Femur (tissue), 1 donor: ENCODE results near the gene EPS8L1.

ENCODE experiments used
- DNase-seq: peaks from one replicate; pipeline ENCODE4 v3.0.0-alpha.2; 2017

EPS8L1 gene

GRCh38 chr19:55081770-55082019 lies 6.0 kb downstream of the EPS8L1 start:
- no peak for DNase-seq

- DNase-seq: peak; percentile 65
Observed at GRCh38 chr19:55082020-55082851, 6.6 kb downstream of the EPS8L1 start.

- no peak for DNase-seq
Observed at GRCh38 chr19:55083004-55083850, 7.6 kb downstream of the EPS8L1 start.

- DNase-seq: no peak
Observed at GRCh38 chr19:55084416-55084815, 8.7 kb downstream of the EPS8L1 start.

GRCh38 chr19:55085923-55086715 lies 10.4 kb downstream of the EPS8L1 start:
- DNase-seq: no peak

GRCh38 chr19:55086730-55087541 lies 11.3 kb downstream of the EPS8L1 start:
- DNase-seq: peak; percentile 91

- no peak for DNase-seq
Observed at GRCh38 chr19:55087542-55087901, 11.9 kb downstream of the EPS8L1 start.

GRCh38 chr19:55088021-55088451 lies 12.4 kb downstream of the EPS8L1 start:
- no peak for DNase-seq

GRCh38 chr19:55088543-55089341 lies 13.1 kb downstream of the EPS8L1 start:
- peak; percentile 84 for DNase-seq

- DNase-seq: no peak
Observed at GRCh38 chr19:55089342-55089944, 13.8 kb downstream of the EPS8L1 start.

GRCh38 chr19:55090564-55090963 lies 14.9 kb downstream of the EPS8L1 start:
- no peak for DNase-seq

GRCh38 chr19:55091126-55091910 lies 15.6 kb downstream of the EPS8L1 start:
- DNase-seq: no peak

GRCh38 chr19:55091955-55092354 lies 16.3 kb downstream of the EPS8L1 start:
- no peak for DNase-seq

GRCh38 chr19:55092423-55093318 lies 17.0 kb downstream of the EPS8L1 start:
- DNase-seq: no peak

GRCh38 chr19:55094456-55095259 lies 19.0 kb downstream of the EPS8L1 start:
- no peak for DNase-seq

GRCh38 chr19:55095260-55096060 lies 19.8 kb downstream of the EPS8L1 start:
- DNase-seq: no peak

- no peak for DNase-seq
Observed at GRCh38 chr19:55096061-55096701, 20.5 kb downstream of the EPS8L1 start.
